Brain pericyte (primary cell): Measurements from ENCODE around the gene ZNF677.
"Not testable (repeated sequence)": the region's sequence is repeated elsewhere in the genome, so short reads cannot be mapped to it uniquely, and the experiment has no call there.

ENCODE experiments used
- DNase-seq: peaks from one replicate; pipeline ENCODE4 v3.0.0-alpha.2; 2012; ENCODE audit warnings: low read depth, low spot score

Gene ZNF677

GRCh38 chr19:53193535-53194222, 61.0 kb downstream of the ZNF677 start:
- no peak for DNase-seq

GRCh38 chr19:53192771-53193534, 61.7 kb downstream of the ZNF677 start, which contains the start of gene ZNF665:
ZNF665 (minus strand) TSS chr19:53193358; CDS start chr19:53182898, 10,460 bp downstream.
- no peak for DNase-seq

- no peak for DNase-seq
These were observed 64.4 kb downstream of the ZNF677 start for GRCh38 chr19:53190253-53190652.

GRCh38 chr19:53189691-53190198, 64.9 kb downstream of the ZNF677 start:
- DNase-seq, result not testable (repeated sequence)
